ENCODE measurements around the gene ACTA1. TPM values are rescaled to one million over a fixed set of nuclear protein-coding genes. Genes with fewer than 3 reads are reported as not detected.

The ACTA1 gene
- total and polyA plus RNA-seq, 4 donors: 0.06 to 0.33 (median 0.08) TPM; not detected in 1

- no peak overlapping the region for H3K27ac ChIP-seq (ENCODE audit: low read depth in 1 of 2, low read length in 2 of 2)
- peaks cover under 1 to 15% (median 6%) of the 10 kb centered on the region in 4 donors for H3K27me3 ChIP-seq (ENCODE audit: control insufficient read depth in 4 of 4, insufficient read depth in 4 of 4, low read length in 3 of 4)
- H3K9me3 ChIP-seq (ENCODE audit: control insufficient read depth in 4 of 4, low read length in 3 of 4): no peaks in the 10 kb centered on the region
- TF ChIP-seq GABPA (IDR thresholded peaks at IDR 0.05 in 1 of 2, conservative IDR thresholded peaks at IDR 0.05 in 1 of 2) (no peak), NR2F2 (IDR thresholded peaks at IDR 0.05) (no peak), SP1 (IDR thresholded peaks at IDR 0.05) (no peak), HNF4A (conservative IDR thresholded peaks at IDR 0.05) (no peak), MAX (IDR thresholded peaks at IDR 0.05) (no peak), YY1 (IDR thresholded peaks at IDR 0.05) (no peak), REST (IDR thresholded peaks at IDR 0.05) (no peak), RXRA (IDR thresholded peaks at IDR 0.05) (no peak), TAF1 (conservative IDR thresholded peaks at IDR 0.05) (no peak), CTCF (IDR thresholded peaks at IDR 0.05; ENCODE audit: low read depth, low read length, missing input control) (no peak), JUND (IDR thresholded peaks at IDR 0.05) (no peak), ZBTB33 (IDR thresholded peaks at IDR 0.05) (no peak), FOXA1 (IDR thresholded peaks at IDR 0.05) (no peak), HNF4G (IDR thresholded peaks at IDR 0.05) (no peak), ATF3 (IDR thresholded peaks at IDR 0.05) (no peak), RAD21 (IDR thresholded peaks at IDR 0.05) (no peak)
- no peak for DNase-seq (ENCODE audit: low spot score)
- H3K4me1 ChIP-seq (ENCODE audit: control insufficient read depth in 4 of 4, insufficient read depth in 4 of 4, low read length in 3 of 4): peaks cover 0 to 12% (median 11%) of the 10 kb centered on the region in 4 donors
- H3K4me3 ChIP-seq (ENCODE audit: low read depth in 1 of 3, low read length in 3 of 3): no peak overlapping the region
- no peaks in the 10 kb centered on the region for H3K36me3 ChIP-seq (ENCODE audit: control insufficient read depth in 4 of 4, insufficient read depth in 3 of 4, low read depth in 1 of 4, low read length in 3 of 4)
- no peak overlapping the region for H3K9ac ChIP-seq (ENCODE audit: low read depth in 1 of 2, low read length in 2 of 2)
- 87% methylated on average over 3 of the region's 3 CpGs for WGBS
These were observed 6.3 kb downstream of the ACTA1 start for GRCh38 chr1:229427572-229427971.
